ENCODE measurements around the gene OR5AP2. TPM values are rescaled to one million over a fixed set of nuclear protein-coding genes. Genes with fewer than 3 reads are reported as not detected.

Gene OR5AP2
- total RNA-seq, 8 experiments from 2014 or later: 0.11 to 0.90 TPM; not detected in 6

Other genes with a start within 250 kb of the OR5AP2 start
- gene OR5AL1, start 229.7 kb downstream of the OR5AP2 start, total RNA-seq: not detected
- not detected for gene OR5M3, start 169.1 kb downstream of the OR5AP2 start, total RNA-seq
- not detected for gene OR5M8, start 151.1 kb downstream of the OR5AP2 start, total RNA-seq
- under 1 TPM in 1 of 8 experiments, not detected in 7; 0.28 TPM for gene OR5M11, start 99.2 kb downstream of the OR5AP2 start, total RNA-seq
- gene OR5M10, start 64.7 kb downstream of the OR5AP2 start, total RNA-seq: under 1 TPM in 1 of 8 experiments, not detected in 7; 0.66 TPM
- gene OR5M1, start 27.6 kb downstream of the OR5AP2 start, total RNA-seq: under 1 TPM in 3 of 8 experiments, not detected in 5; under 0.01 to 0.49 (median 0.28) TPM
- under 1 TPM in 4 of 8 experiments, not detected in 4; 0.11 to 0.73 (median 0.42) TPM for gene OR5AR1, start 21.2 kb upstream of the OR5AP2 start, total RNA-seq
- gene OR9G1, start 56.7 kb upstream of the OR5AP2 start, total RNA-seq: 1 to 10 TPM in 2 of 8 experiments, under 1 TPM in 3, not detected in 3; 0.18 to 2.1 (median 0.49) TPM
- under 1 TPM in 2 of 8 experiments, not detected in 6; 0.05 to 0.21 TPM for gene OR9G4, start 106.3 kb upstream of the OR5AP2 start, total RNA-seq